ENCODE measurements around the gene TYW3. TPM values are rescaled to one million over a fixed set of nuclear protein-coding genes. Genes with fewer than 3 reads are reported as not detected.

TYW3 gene
- 12.0 TPM for total RNA-seq

GRCh38 chr1:74732960-74733603 lies at the start of gene TYW3, which contains the start of gene CRYZ:
Gene TYW3, plus strand, starts transcription at chr1:74733152. Its CDS starts 93 bp downstream, at chr1:74733245.
Gene CRYZ, minus strand, starts transcription at chr1:74733050. Its CDS starts 8,229 bp downstream, at chr1:74724821.

Other genes with a start within 250 kb of the TYW3 start
- 0.11 TPM for gene LRRC53, start 220.5 kb upstream of the TYW3 start, total RNA-seq
- gene ERICH3, start 59.4 kb upstream of the TYW3 start, total RNA-seq: 3.4 TPM
- 30.3 TPM for gene CRYZ, start 102 bp upstream of the TYW3 start, total RNA-seq

All from camera-type eye (tissue), 1 donor.